Glutamatergic neuron (in vitro differentiated cells): Measurements from ENCODE around the gene HSD17B8. TPM values are rescaled to one million over a fixed set of nuclear protein-coding genes. Genes with fewer than 3 reads are reported as not detected.
A peak's percentile ranks its signal among the peaks of the same experiment; 100 is the strongest.

Experiments
- DNase-seq: peaks from one replicate; pipeline ENCODE4 v3.0.0; 2022
- H3K27ac Mint-ChIP-seq: one replicate; pipeline ENCODE4 v1.8.0; 2020; ENCODE audit warnings: mild to moderate bottlenecking, mixed read lengths, inconsistent platforms; ENCODE audit not compliant: unreplicated experiment
- H3K27me3 Mint-ChIP-seq: one replicate; pipeline ENCODE4 v1.8.0; 2020; ENCODE audit warnings: mild to moderate bottlenecking, moderate library complexity, mixed read lengths, inconsistent platforms; ENCODE audit not compliant: unreplicated experiment
- H3K36me3 Mint-ChIP-seq: one replicate; pipeline ENCODE4 v1.8.0; 2020; ENCODE audit warnings: mild to moderate bottlenecking, mixed read lengths, inconsistent platforms; ENCODE audit not compliant: unreplicated experiment
- H3K4me1 Mint-ChIP-seq: one replicate; pipeline ENCODE4 v1.8.0; 2020; ENCODE audit warnings: mild to moderate bottlenecking, low read depth, mixed read lengths, inconsistent platforms; ENCODE audit not compliant: unreplicated experiment
- H3K4me3 Mint-ChIP-seq: one replicate; pipeline ENCODE4 v1.8.0; 2020; ENCODE audit warnings: mild to moderate bottlenecking, mixed read lengths, inconsistent platforms; ENCODE audit not compliant: unreplicated experiment
- H3K9me3 Mint-ChIP-seq: one replicate; pipeline ENCODE4 v1.8.0; 2020; ENCODE audit warnings: mild to moderate bottlenecking, moderate library complexity, mixed read lengths, inconsistent platforms; ENCODE audit not compliant: unreplicated experiment
- CTCF ChIP-seq: fragments of 200-600 bp; sonication (generic); IDR thresholded peaks from one replicate; pipeline ENCODE4 v1.5.0; 2021; ENCODE audit not compliant: partially characterized antibody, unreplicated experiment
- total RNA-seq: library from RNA; stranded (reverse); fragmentation: NEBNext Ultra II Directional; extraction: Animal tissue kit (Norgen Biotek cat#: 25700); gene quantifications from one replicate; pipeline ENCODE4 v1.2.1, GENCODE V29; 2021; ENCODE audit not compliant: unreplicated experiment

The HSD17B8 gene
- total RNA-seq, 1 donor from 2014 or later = 4.6 TPM

- Mint-ChIP-seq H3K9me3 (peaks cover 8% of the 10 kb centered on the region), H3K4me1 (peaks cover 19% of the 10 kb centered on the region), H3K36me3 (no peaks in the 10 kb centered on the region), H3K4me3 (peak overlapping the region; percentile 74), H3K27me3 (peaks cover 7% of the 10 kb centered on the region), H3K27ac (peak overlapping the region; percentile 67)
- DNase-seq = peak; percentile 38
- TF ChIP-seq CTCF = no peak
Measured at GRCh38 chr6:33235221-33235634, 30.8 kb downstream of the HSD17B8 start.

GRCh38 chr6:33236328-33236727 lies 31.9 kb downstream of the HSD17B8 start:
- no peak overlapping the region for H3K4me3 Mint-ChIP-seq

GRCh38 chr6:33236852-33237251 lies 32.4 kb downstream of the HSD17B8 start:
- Mint-ChIP-seq H3K27ac (no peak overlapping the region), H3K27me3 (peaks cover 12% of the 10 kb centered on the region), H3K4me3 (no peak overlapping the region), H3K9me3 (peaks cover 8% of the 10 kb centered on the region), H3K4me1 (peaks cover 16% of the 10 kb centered on the region), H3K36me3 (no peaks in the 10 kb centered on the region)
- no peak for TF ChIP-seq CTCF
- DNase-seq = no peak

More at GRCh38 chr6:33236328-33236727, 31.9 kb downstream of the HSD17B8 start:
- Mint-ChIP-seq H3K4me1 (peaks cover 18% of the 10 kb centered on the region), H3K27ac (no peak overlapping the region), H3K36me3 (no peaks in the 10 kb centered on the region), H3K27me3 (peaks cover 12% of the 10 kb centered on the region), H3K9me3 (peaks cover 8% of the 10 kb centered on the region)
- TF ChIP-seq CTCF = no peak
- DNase-seq = no peak

GRCh38 chr6:33237741-33238140 lies 33.3 kb downstream of the HSD17B8 start:
- Mint-ChIP-seq H3K4me3 (no peak overlapping the region), H3K27me3 (peaks cover 17% of the 10 kb centered on the region), H3K4me1 (peaks cover 16% of the 10 kb centered on the region), H3K27ac (no peak overlapping the region), H3K9me3 (peaks cover 8% of the 10 kb centered on the region), H3K36me3 (no peaks in the 10 kb centered on the region)
- no peak for DNase-seq
- TF ChIP-seq CTCF = no peak

- no peak for DNase-seq
- no peaks in the 10 kb centered on the region for H3K4me1 Mint-ChIP-seq
- peaks cover 13% of the 10 kb centered on the region for H3K27me3 Mint-ChIP-seq
- no peaks in the 10 kb centered on the region for H3K9me3 Mint-ChIP-seq
- H3K36me3 Mint-ChIP-seq = no peaks in the 10 kb centered on the region
- H3K4me3 Mint-ChIP-seq = no peak overlapping the region
- no peak overlapping the region for H3K27ac Mint-ChIP-seq
- no peak for TF ChIP-seq CTCF
Measured at GRCh38 chr6:33241968-33242367, 37.5 kb downstream of the HSD17B8 start.
